H9 (cell line): ENCODE data around the gene IFFO2. TPM values are rescaled to one million over a fixed set of nuclear protein-coding genes. Genes with fewer than 3 reads are reported as not detected.

ENCODE experiments used
- DNase-seq: peaks from one replicate; pipeline ENCODE4 v3.0.0-alpha.2; 2017
- H2AFZ ChIP-seq: one replicate; pipeline ENCODE4 v1.6.1; 2013; ENCODE audit warnings: mild to moderate bottlenecking, low read length, control low read depth, moderate library complexity
- H2AK5ac ChIP-seq: 2 replicates; pipeline ENCODE4 v1.6.1; 2013; ENCODE audit warnings: low read length, control low read depth, mixed read lengths; ENCODE audit not compliant: insufficient read length
- H2BK120ac ChIP-seq: one replicate; pipeline ENCODE4 v1.6.1; 2013; ENCODE audit warnings: low read depth, mild to moderate bottlenecking, low read length, control low read depth, inconsistent platforms; ENCODE audit not compliant: poor library complexity, severe bottlenecking
- H2BK12ac ChIP-seq: 2 replicates; pipeline ENCODE4 v1.6.1; 2013; ENCODE audit warnings: low read length, control low read depth, mixed read lengths, low read depth; ENCODE audit not compliant: insufficient read length
- H2BK15ac ChIP-seq: 2 replicates; pipeline ENCODE4 v1.6.1; 2013; ENCODE audit warnings: low read depth, low read length, control low read depth
- H2BK20ac ChIP-seq: one replicate; pipeline ENCODE4 v1.6.1; 2013; ENCODE audit warnings: low read depth, mild to moderate bottlenecking, low read length, control low read depth, inconsistent platforms; ENCODE audit not compliant: poor library complexity, severe bottlenecking
- H2BK5ac ChIP-seq: 2 replicates; pipeline ENCODE4 v1.6.1; 2013; ENCODE audit warnings: low read length, control low read depth, mixed read lengths; ENCODE audit not compliant: insufficient read length
- H3K14ac ChIP-seq: 2 replicates; pipeline ENCODE4 v1.6.1; 2013; ENCODE audit warnings: low read length, control low read depth; ENCODE audit not compliant: insufficient read depth
- H3K18ac ChIP-seq: 2 replicates; pipeline ENCODE4 v1.6.1; 2013; ENCODE audit warnings: low read depth, mild to moderate bottlenecking, mixed read lengths, low read length, control low read depth; ENCODE audit not compliant: insufficient read length
- H3K23ac ChIP-seq: 2 replicates; pipeline ENCODE4 v1.6.1; 2013; ENCODE audit warnings: low read length, control low read depth, mixed read lengths, low read depth; ENCODE audit not compliant: insufficient read length
- H3K23me2 ChIP-seq: 2 replicates; pipeline ENCODE4 v1.6.1; 2013; ENCODE audit warnings: low read depth, mild to moderate bottlenecking, mixed read lengths, low read length, control low read depth; ENCODE audit not compliant: insufficient read length, poor library complexity, severe bottlenecking
- H3K27ac ChIP-seq: 2 replicates; pipeline ENCODE4 v1.5.1; 2013; ENCODE audit warnings: low read length, control low read depth, mixed read lengths, low read depth; ENCODE audit not compliant: insufficient read length
- H3K27me3 ChIP-seq: 2 replicates; pipeline ENCODE4 v1.6.1; 2013; ENCODE audit warnings: low read length, control low read depth, inconsistent platforms; ENCODE audit not compliant: insufficient read depth
- H3K4ac ChIP-seq: 2 replicates; pipeline ENCODE4 v1.6.1; 2013; ENCODE audit warnings: low read depth, mild to moderate bottlenecking, control low read depth, inconsistent platforms, low read length, moderate library complexity
- H3K4me1 ChIP-seq: 2 replicates; pipeline ENCODE4 v1.6.1; 2013; ENCODE audit warnings: low read length, control low read depth, inconsistent platforms; ENCODE audit not compliant: insufficient read depth
- H3K4me2 ChIP-seq: 2 replicates; pipeline ENCODE4 v1.6.1; 2013; ENCODE audit warnings: low read length, control low read depth, mixed read lengths; ENCODE audit not compliant: insufficient read length, insufficient read depth
- H3K56ac ChIP-seq: 2 replicates; pipeline ENCODE4 v1.6.1; 2013; ENCODE audit warnings: low read depth, mild to moderate bottlenecking, mixed read lengths, low read length, control low read depth; ENCODE audit not compliant: insufficient read length
- H3K79me1 ChIP-seq: 2 replicates; pipeline ENCODE4 v1.6.1; 2013; ENCODE audit warnings: low read depth, mild to moderate bottlenecking, moderate library complexity, low read length, control low read depth, inconsistent platforms; ENCODE audit not compliant: insufficient read depth, poor library complexity, severe bottlenecking
- H3K79me2 ChIP-seq: 2 replicates; pipeline ENCODE4 v1.6.1; 2013; ENCODE audit warnings: low read length, control low read depth, inconsistent platforms; ENCODE audit not compliant: insufficient read depth
- H3K9ac ChIP-seq: 2 replicates; pipeline ENCODE4 v1.6.1; 2013; ENCODE audit warnings: low read length, control low read depth, mixed read lengths; ENCODE audit not compliant: insufficient read length; ENCODE audit errors: extremely low read depth
- H3K9me3 ChIP-seq: one replicate; pipeline ENCODE4 v1.6.1; 2013; ENCODE audit warnings: low read depth, low read length, inconsistent platforms; ENCODE audit not compliant: control insufficient read depth
- H3T11ph ChIP-seq: one replicate; pipeline ENCODE4 v1.6.1; 2013; ENCODE audit warnings: mild to moderate bottlenecking, low read length, control low read depth, inconsistent platforms
- H4K20me1 ChIP-seq: one replicate; pipeline ENCODE4 v1.6.1; 2013; ENCODE audit not compliant: control insufficient read depth, insufficient read length, insufficient read depth
- H4K5ac ChIP-seq: 2 replicates; pipeline ENCODE4 v1.6.1; 2013; ENCODE audit warnings: low read depth, mild to moderate bottlenecking, mixed read lengths, low read length, control low read depth; ENCODE audit not compliant: insufficient read length
- H4K8ac ChIP-seq: replicated peaks from 2 replicates; pipeline ENCODE4 v1.6.1; 2013; ENCODE audit warnings: low read length, control low read depth, mixed read lengths, low read depth; ENCODE audit not compliant: insufficient read length
- H4K91ac ChIP-seq: 2 replicates; pipeline ENCODE4 v1.6.1; 2013; ENCODE audit warnings: low read depth, mild to moderate bottlenecking, moderate library complexity, mixed read lengths, low read length, control low read depth; ENCODE audit not compliant: insufficient read length
- H3K27ac Mint-ChIP-seq, 3 experiments: 2 replicates in 2 of 3; 3 replicates in 1 of 3; pipeline ENCODE4 v1.8.0; 2020 to 2021; ENCODE audit warnings: mixed read lengths in 3 of 3, mild to moderate bottlenecking in 1 of 3, moderate library complexity in 1 of 3
- H3K27me3 Mint-ChIP-seq: 2 replicates; pipeline ENCODE4 v1.8.0; 2021; ENCODE audit warnings: low read depth, mild to moderate bottlenecking, moderate library complexity, mixed read lengths
- H3K36me3 Mint-ChIP-seq, 3 experiments: 2 replicates in 2 of 3; 3 replicates in 1 of 3; pipeline ENCODE4 v1.8.0; 2020 to 2021; ENCODE audit warnings: low read depth in 3 of 3, mixed read lengths in 3 of 3; ENCODE audit not compliant: insufficient read depth in 1 of 3
- H3K4me1 Mint-ChIP-seq, 2 experiments: 2 replicates each; pipeline ENCODE4 v1.8.0; 2020; ENCODE audit warnings: mixed read lengths in 2 of 2
- H3K4me3 Mint-ChIP-seq, 2 experiments: 2 replicates in 1 of 2; 3 replicates in 1 of 2; pipeline ENCODE4 v1.8.0; 2020 to 2021; ENCODE audit warnings: mild to moderate bottlenecking in 2 of 2, mixed read lengths in 2 of 2, moderate library complexity in 1 of 2
- H3K9me3 Mint-ChIP-seq, 2 experiments: 2 replicates in 1 of 2; 3 replicates in 1 of 2; pipeline ENCODE4 v1.8.0; 2020; ENCODE audit warnings: mild to moderate bottlenecking in 2 of 2, mixed read lengths in 2 of 2, moderate library complexity in 1 of 2
- WGBS: extraction: QIAGEN DNeasy Blood & Tissue Kit; methylation state at CpG from one replicate; pipeline ENCODE4 v1.1.7; 2013; ENCODE audit warnings: missing lambda C conversion rate, low lambda C conversion rate, mixed read lengths; ENCODE audit not compliant: insufficient read length; ENCODE audit errors: extremely low coverage; 5-methylcytosine and 5-hydroxymethylcytosine counted together
- total RNA-seq: library from RNA; stranded (reverse); gene quantifications from 2 replicates; pipeline ENCODE4 v1.2.1, GENCODE V29; 2021
- TF ChIP-seq, protein P1 (sequence below): fragments of 200-600 bp; sonication (generic); conservative IDR thresholded peaks from 3 replicates; pipeline ENCODE4 v1.8.0; 2021; ENCODE audit warnings: antibody characterized with exemption, mild to moderate bottlenecking

IFFO2 gene
- total RNA-seq, 1 experiment from 2014 or later, result 3.6 TPM

DNA sequence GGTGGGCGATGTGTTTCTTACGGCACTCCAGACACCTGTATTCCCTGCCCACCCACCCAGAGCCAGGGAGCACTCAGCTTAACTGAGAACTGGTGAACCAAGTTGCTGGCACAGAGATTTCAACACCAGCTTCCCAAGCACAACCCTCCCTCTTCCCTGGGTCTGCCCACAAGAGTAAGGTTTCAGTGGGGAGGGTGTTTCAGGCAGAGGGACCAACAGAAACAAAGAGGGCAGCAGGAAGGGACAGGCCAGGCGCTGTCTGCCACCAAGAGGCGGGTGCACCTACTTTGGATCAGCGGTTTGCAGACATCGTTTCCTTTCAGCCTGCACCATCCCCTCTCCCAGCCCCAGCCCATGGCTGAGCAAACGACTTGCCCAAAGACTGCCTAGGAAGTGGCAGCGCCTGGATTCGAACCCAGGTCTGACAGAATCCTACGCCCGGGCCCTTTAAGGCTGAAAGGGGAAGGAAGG lies 32.2 kb downstream of the IFFO2 start:
- Histone ChIP-seq H2BK20ac (no peak overlapping the region), H3K4me1 (no peaks in the 10 kb centered on the region), H3K79me2 (no peaks in the 10 kb centered on the region), H2AK5ac (no peak overlapping the region), H2BK12ac (no peak overlapping the region), H3K18ac (no peak overlapping the region), H4K8ac (no peak overlapping the region), H3K56ac (no peak overlapping the region), H3K9ac (no peak overlapping the region), H3K23me2 (no peaks in the 10 kb centered on the region), H3K27ac (no peak overlapping the region), H3K4me2 (no peak overlapping the region), H2BK15ac (no peak overlapping the region), H3K14ac (no peak overlapping the region; the same call in 1 of the 2 replicates), H2BK120ac (no peak overlapping the region), H4K91ac (no peak overlapping the region), H3K23ac (no peak overlapping the region), H3K4ac (no peak overlapping the region), H2AFZ (no peak overlapping the region), H3K79me1 (no peaks in the 10 kb centered on the region), H3T11ph (no peak overlapping the region), H3K9me3 (no peaks in the 10 kb centered on the region), H4K20me1 (no peaks in the 10 kb centered on the region), H3K27me3 (no peaks in the 10 kb centered on the region), H4K5ac (no peak overlapping the region), H2BK5ac (no peak overlapping the region)
- Mint-ChIP-seq H3K4me3 (no peak overlapping the region), H3K4me1 (peaks cover 20 to 26% of the 10 kb centered on the region in 2 experiments), H3K36me3 (peaks cover 0 to 5% (median 2%) of the 10 kb centered on the region in 3 experiments; a peak in 4 of 7 replicates), H3K9me3 (peaks cover 2 to 4% of the 10 kb centered on the region in 2 experiments; a peak in 2 of 5 replicates), H3K27ac (peak overlapping the region in 1 of 3 experiments; percentile 40; a peak in 1 of 7 replicates), H3K27me3 (no peaks in the 10 kb centered on the region; the same call in 1 of the 2 replicates)
- TF ChIP-seq, protein P1, sequence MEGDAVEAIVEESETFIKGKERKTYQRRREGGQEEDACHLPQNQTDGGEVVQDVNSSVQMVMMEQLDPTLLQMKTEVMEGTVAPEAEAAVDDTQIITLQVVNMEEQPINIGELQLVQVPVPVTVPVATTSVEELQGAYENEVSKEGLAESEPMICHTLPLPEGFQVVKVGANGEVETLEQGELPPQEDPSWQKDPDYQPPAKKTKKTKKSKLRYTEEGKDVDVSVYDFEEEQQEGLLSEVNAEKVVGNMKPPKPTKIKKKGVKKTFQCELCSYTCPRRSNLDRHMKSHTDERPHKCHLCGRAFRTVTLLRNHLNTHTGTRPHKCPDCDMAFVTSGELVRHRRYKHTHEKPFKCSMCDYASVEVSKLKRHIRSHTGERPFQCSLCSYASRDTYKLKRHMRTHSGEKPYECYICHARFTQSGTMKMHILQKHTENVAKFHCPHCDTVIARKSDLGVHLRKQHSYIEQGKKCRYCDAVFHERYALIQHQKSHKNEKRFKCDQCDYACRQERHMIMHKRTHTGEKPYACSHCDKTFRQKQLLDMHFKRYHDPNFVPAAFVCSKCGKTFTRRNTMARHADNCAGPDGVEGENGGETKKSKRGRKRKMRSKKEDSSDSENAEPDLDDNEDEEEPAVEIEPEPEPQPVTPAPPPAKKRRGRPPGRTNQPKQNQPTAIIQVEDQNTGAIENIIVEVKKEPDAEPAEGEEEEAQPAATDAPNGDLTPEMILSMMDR, result no peak
- no peak for DNase-seq
- WGBS, result no CpG with 5 or more reads among the region's 11 CpGs
